Spleen (tissue), 7 donors: ENCODE measurements around the gene DUOXA2.

ENCODE experiments used
- CTCF ChIP-seq, 11 experiments: fragments of 200-600 bp in 7 of 11; fragments of 450-650 bp in 4 of 11; sonication (generic) in 4 of 11; IDR thresholded peaks in 8 of 11; conservative IDR thresholded peaks in 3 of 11; 1 replicate in 7 of 11; 2 replicates in 4 of 11; pipeline versions ENCODE4 v1.4.0 to v1.8.0; 2016 to 2021; ENCODE audit warnings: antibody characterized with exemption in 11 of 11, inconsistent platforms in 4 of 11, mild to moderate bottlenecking in 1 of 11
- POLR2A ChIP-seq, 3 donors: fragments of 450-650 bp; IDR thresholded peaks; one replicate each; pipeline ENCODE4 v1.5.1; 2017; ENCODE audit warnings: antibody characterized with exemption in 3 of 3, mild to moderate bottlenecking in 1 of 3
- POLR2AphosphoS5 ChIP-seq, 3 donors: sonication (generic); formaldehyde crosslinking; IDR thresholded peaks; one replicate each; pipeline ENCODE4 v1.5.1; 2017; ENCODE audit warnings: antibody characterized with exemption in 3 of 3
- donor health status: DM: no; HTN: no; CAD: no; lungs with moderate emphysema.
- donor health status: DM: no; HTN: no; CAD: no.
- donor health status: DM: no; HTN: no; CAD: no.

GRCh38 chr15:45137703-45138102, 23.6 kb downstream of the DUOXA2 start:
- no peak for TF ChIP-seq CTCF (IDR thresholded peaks at IDR 0.05 in 8 of 11, conservative IDR thresholded peaks at IDR 0.05 in 3 of 11)
- no peak for TF ChIP-seq POLR2A (IDR thresholded peaks at IDR 0.05)
- no peak for TF ChIP-seq POLR2AphosphoS5 (IDR thresholded peaks at IDR 0.05)
